Smooth muscle cell (in vitro differentiated cells): ENCODE measurements around the gene ATOX1. TPM values are rescaled to one million over a fixed set of nuclear protein-coding genes. Genes with fewer than 3 reads are reported as not detected.

ENCODE experiments used
- DNase-seq: peaks from one replicate; lab custom pipeline; 2025; ENCODE audit not compliant: unreplicated experiment; lab: John Stamatoyannopoulos, UW
- H2AFZ ChIP-seq: fragments of 200-600 bp; sonication (generic); 2 replicates; pipeline ENCODE4 v1.6.0; 2016; ENCODE audit warnings: antibody characterized with exemption, low read depth, mild to moderate bottlenecking
- H3F3A ChIP-seq: fragments of 200-600 bp; sonication (generic); 2 replicates; pipeline ENCODE4 v1.6.0; 2017; ENCODE audit warnings: antibody characterized with exemption, low read depth
- H3K27ac ChIP-seq: fragments of 200-600 bp; sonication (generic); 2 replicates; pipeline ENCODE4 v1.5.1; 2016; ENCODE audit warnings: low read depth, mild to moderate bottlenecking
- H3K27me3 ChIP-seq: fragments of 200-600 bp; sonication (generic); 2 replicates; pipeline ENCODE4 v1.6.1; 2016; ENCODE audit warnings: low read depth, mild to moderate bottlenecking
- H3K36me3 ChIP-seq: fragments of 200-600 bp; sonication (generic); 2 replicates; pipeline ENCODE4 v1.5.1; 2016; ENCODE audit warnings: low read depth
- H3K4me1 ChIP-seq: fragments of 200-600 bp; sonication (generic); 2 replicates; pipeline ENCODE4 v1.5.1; 2016; ENCODE audit warnings: low read depth
- H3K4me2 ChIP-seq: fragments of 200-600 bp; sonication (generic); 2 replicates; pipeline ENCODE4 v1.6.0; 2016; ENCODE audit warnings: mild to moderate bottlenecking
- H3K4me3 ChIP-seq: fragments of 200-600 bp; sonication (generic); 2 replicates; pipeline ENCODE4 v1.5.1; 2016; ENCODE audit warnings: mild to moderate bottlenecking
- H3K79me2 ChIP-seq: fragments of 200-600 bp; sonication (generic); 2 replicates; pipeline ENCODE4 v1.6.0; 2016; ENCODE audit warnings: low read depth, mild to moderate bottlenecking
- H3K9ac ChIP-seq: fragments of 200-600 bp; sonication (generic); 2 replicates; pipeline ENCODE4 v1.6.0; 2016; ENCODE audit warnings: low read depth
- H3K9me3 ChIP-seq: fragments of 200-600 bp; sonication (generic); replicated peaks from 2 replicates; pipeline ENCODE4 v1.5.1; 2016; ENCODE audit warnings: low read depth
- H4K20me1 ChIP-seq: fragments of 200-600 bp; sonication (generic); 2 replicates; pipeline ENCODE4 v1.6.0; 2016; ENCODE audit warnings: low read depth
- WGBS: methylation state at CpG from one replicate; pipeline ENCODE4 v1.1.7; 2016; ENCODE audit warnings: low lambda C conversion rate; 5-methylcytosine and 5-hydroxymethylcytosine counted together
- polyA plus RNA-seq: library from polyadenylated mRNA; unstranded; fragments of >200 nt; fragmentation: Nextera tagmentation; extraction: Ambion mirVana; gene quantifications from 2 replicates; pipeline ENCODE4 v1.2.1, GENCODE V29; 2016
- total RNA-seq: library from RNA; depleted of rRNA; stranded (reverse); fragments of >200 nt; gene quantifications from 2 replicates; pipeline ENCODE4 v1.2.3, GENCODE V29; 2014
- TF ChIP-seq, protein P1 (sequence below): fragments of 200-600 bp; sonication (generic); IDR thresholded peaks from 2 replicates; pipeline ENCODE4 v1.5.1; 2017; ENCODE audit warnings: borderline replicate concordance, mild to moderate bottlenecking, antibody characterized with exemption; ENCODE audit not compliant: insufficient read depth, poor library complexity, severe bottlenecking

The ATOX1 gene
- total and polyA plus RNA-seq, 2 experiments from 2014 or later, result 73.3 to 315 TPM

DNA sequence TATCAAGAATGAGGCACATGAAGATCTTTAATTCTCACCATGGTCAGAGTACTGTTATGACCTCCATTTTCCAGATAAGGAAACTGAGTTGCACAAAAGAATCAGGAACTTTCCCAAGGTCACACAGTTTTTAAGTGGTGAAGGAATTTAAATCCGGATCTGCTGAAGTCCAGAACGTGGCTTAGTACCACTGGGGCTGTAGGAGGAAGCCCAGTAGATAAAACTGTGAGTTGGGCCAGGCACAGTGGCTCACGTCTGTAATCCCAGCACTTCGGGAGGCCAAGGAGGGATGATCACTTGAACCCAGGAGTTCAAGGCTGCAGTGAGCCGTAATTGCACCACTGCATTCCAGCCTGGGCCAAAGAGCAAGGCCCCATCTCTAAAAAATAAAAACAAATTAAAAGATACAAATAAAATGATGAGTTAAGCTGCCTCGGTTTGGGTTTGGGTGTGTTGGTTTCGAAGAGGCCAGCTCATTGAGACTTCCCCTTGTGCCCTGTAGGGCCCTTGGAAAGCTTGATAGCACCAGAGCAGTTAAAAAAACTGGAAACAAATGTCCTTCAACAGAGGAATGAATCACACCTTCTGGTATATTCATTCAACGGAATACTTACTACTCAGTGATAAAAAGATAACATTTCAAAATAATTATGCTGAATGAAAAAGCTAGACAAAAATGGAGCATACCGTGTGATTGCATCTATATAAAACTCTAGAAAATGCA, 20.1 kb downstream of the ATOX1 start:
- WGBS, result 33% methylated on average over 9 of the region's 9 CpGs
- no peak overlapping the region for H3K4me3 ChIP-seq
- H3K79me2 ChIP-seq, result no peaks in the 10 kb centered on the region
- DNase-seq, result no peak
- H3F3A ChIP-seq, result peaks cover 50% of the 10 kb centered on the region
- H2AFZ ChIP-seq, result no peak overlapping the region
- H3K27me3 ChIP-seq, result no peaks in the 10 kb centered on the region
- no peaks in the 10 kb centered on the region for H3K36me3 ChIP-seq
- H3K9me3 ChIP-seq, result no peaks in the 10 kb centered on the region
- peak overlapping the region; percentile 37 for H3K9ac ChIP-seq
- peak overlapping the region; percentile 82 for H3K4me2 ChIP-seq
- H3K27ac ChIP-seq, result peak overlapping the region; percentile 97
- no peaks in the 10 kb centered on the region for H4K20me1 ChIP-seq
- H3K4me1 ChIP-seq, result peaks cover 18% of the 10 kb centered on the region
- TF ChIP-seq, protein P1, sequence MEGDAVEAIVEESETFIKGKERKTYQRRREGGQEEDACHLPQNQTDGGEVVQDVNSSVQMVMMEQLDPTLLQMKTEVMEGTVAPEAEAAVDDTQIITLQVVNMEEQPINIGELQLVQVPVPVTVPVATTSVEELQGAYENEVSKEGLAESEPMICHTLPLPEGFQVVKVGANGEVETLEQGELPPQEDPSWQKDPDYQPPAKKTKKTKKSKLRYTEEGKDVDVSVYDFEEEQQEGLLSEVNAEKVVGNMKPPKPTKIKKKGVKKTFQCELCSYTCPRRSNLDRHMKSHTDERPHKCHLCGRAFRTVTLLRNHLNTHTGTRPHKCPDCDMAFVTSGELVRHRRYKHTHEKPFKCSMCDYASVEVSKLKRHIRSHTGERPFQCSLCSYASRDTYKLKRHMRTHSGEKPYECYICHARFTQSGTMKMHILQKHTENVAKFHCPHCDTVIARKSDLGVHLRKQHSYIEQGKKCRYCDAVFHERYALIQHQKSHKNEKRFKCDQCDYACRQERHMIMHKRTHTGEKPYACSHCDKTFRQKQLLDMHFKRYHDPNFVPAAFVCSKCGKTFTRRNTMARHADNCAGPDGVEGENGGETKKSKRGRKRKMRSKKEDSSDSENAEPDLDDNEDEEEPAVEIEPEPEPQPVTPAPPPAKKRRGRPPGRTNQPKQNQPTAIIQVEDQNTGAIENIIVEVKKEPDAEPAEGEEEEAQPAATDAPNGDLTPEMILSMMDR, result no peak

DNA sequence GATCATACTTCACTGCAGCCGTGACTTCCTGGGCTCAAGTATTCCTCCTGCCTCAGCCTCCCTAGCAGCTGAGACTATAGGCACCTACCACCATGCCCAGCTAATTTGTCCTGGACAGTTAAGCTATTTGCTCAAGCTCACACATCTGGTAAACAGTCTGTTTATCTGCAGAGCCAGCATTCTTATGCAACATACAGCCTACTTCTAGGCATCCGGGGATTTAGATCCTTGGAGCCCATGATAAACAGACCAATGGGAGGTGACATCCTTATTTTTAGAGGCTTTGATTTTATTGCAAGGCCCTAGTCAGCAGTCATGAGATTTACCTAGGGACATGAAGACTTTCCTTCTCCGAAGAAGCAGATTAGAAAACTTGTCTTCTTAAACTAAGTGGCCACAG, 21.0 kb downstream of the ATOX1 start:
- TF ChIP-seq, protein P1, result no peak
- peak overlapping the region; percentile 97 for H3K27ac ChIP-seq
- H3K9me3 ChIP-seq, result no peaks in the 10 kb centered on the region
- no peak overlapping the region for H2AFZ ChIP-seq
- no peak overlapping the region for H3K9ac ChIP-seq
- no peaks in the 10 kb centered on the region for H4K20me1 ChIP-seq
- H3K27me3 ChIP-seq, result no peaks in the 10 kb centered on the region
- peaks cover 18% of the 10 kb centered on the region for H3K4me1 ChIP-seq
- peaks cover 48% of the 10 kb centered on the region for H3F3A ChIP-seq
- peak overlapping the region; percentile 82 for H3K4me2 ChIP-seq
- no peaks in the 10 kb centered on the region for H3K36me3 ChIP-seq
- DNase-seq, result no peak
- H3K79me2 ChIP-seq, result no peaks in the 10 kb centered on the region
- no peak overlapping the region for H3K4me3 ChIP-seq
- WGBS, result 24% methylated on average over 3 of the region's 3 CpGs

DNA sequence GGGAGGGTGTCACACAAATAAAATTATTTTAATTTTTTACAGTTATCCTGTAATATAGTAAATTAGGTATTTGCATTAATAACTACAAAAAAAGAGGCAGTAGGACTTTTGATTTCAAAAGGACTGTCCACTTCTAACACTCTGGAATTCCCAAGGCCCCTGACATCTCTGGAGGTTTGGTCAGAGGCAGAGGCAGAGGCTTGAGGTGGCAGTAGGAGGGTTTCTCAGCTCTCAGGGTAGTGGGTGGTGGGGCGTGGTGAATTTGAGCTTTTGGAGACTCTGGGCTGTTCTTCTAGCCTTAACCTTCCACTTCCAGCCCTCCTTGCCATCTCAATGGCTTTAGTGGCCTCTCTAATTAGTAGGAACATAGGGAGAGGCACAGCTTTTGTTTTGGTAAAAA, 22.8 kb downstream of the ATOX1 start:
- Histone ChIP-seq H4K20me1 (no peaks in the 10 kb centered on the region), H3K4me2 (no peak overlapping the region), H3K36me3 (no peaks in the 10 kb centered on the region), H3K79me2 (no peaks in the 10 kb centered on the region), H3K9ac (no peak overlapping the region), H3K27ac (no peak overlapping the region), H3K27me3 (no peaks in the 10 kb centered on the region), H3K4me1 (peaks cover 14% of the 10 kb centered on the region), H3K4me3 (no peak overlapping the region), H2AFZ (no peak overlapping the region), H3F3A (peaks cover 33% of the 10 kb centered on the region), H3K9me3 (no peaks in the 10 kb centered on the region)
- DNase-seq, result no peak
- TF ChIP-seq, protein P1, result no peak
- WGBS, result 78% methylated on average over 1 of the region's 1 CpG

DNA sequence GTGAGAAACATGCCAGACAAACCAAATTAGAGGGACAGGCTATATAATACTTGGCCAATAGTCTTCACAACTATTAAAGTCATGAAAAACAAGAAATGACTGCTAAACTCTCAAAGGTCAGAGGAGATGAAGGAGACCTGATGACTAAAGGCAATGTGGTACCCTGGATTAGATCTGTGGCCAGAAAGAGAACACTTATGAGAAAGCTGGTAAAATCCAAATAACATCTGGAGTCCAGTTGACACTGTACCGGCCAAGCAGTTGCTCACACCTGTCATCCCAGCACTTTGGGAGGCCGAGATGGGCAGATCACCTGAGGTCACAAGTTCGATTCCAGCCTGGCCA, 24.4 kb downstream of the ATOX1 start:
- H3K36me3 ChIP-seq, result no peaks in the 10 kb centered on the region
- TF ChIP-seq, protein P1, result no peak
- H3F3A ChIP-seq, result peaks cover 22% of the 10 kb centered on the region
- H3K9me3 ChIP-seq, result no peaks in the 10 kb centered on the region
- no peak overlapping the region for H3K9ac ChIP-seq
- H4K20me1 ChIP-seq, result no peaks in the 10 kb centered on the region
- H2AFZ ChIP-seq, result no peak overlapping the region
- no peak for DNase-seq
- no peak overlapping the region for H3K4me2 ChIP-seq
- H3K27me3 ChIP-seq, result no peaks in the 10 kb centered on the region
- H3K79me2 ChIP-seq, result no peaks in the 10 kb centered on the region
- WGBS, result 88% methylated on average over 3 of the region's 3 CpGs
- H3K4me1 ChIP-seq, result peaks cover 5% of the 10 kb centered on the region
- H3K4me3 ChIP-seq, result no peak overlapping the region
- peak overlapping the region; percentile 11 for H3K27ac ChIP-seq
